B cell (primary cell): Measurements from ENCODE around the gene DYTN.

Experiments
- EZH2 ChIP-seq: IDR thresholded peaks from 2 replicates; pipeline ENCODE4 v1.6.1; 2012; ENCODE audit warnings: borderline replicate concordance, low read depth, mild to moderate bottlenecking, moderate library complexity, low read length; ENCODE audit not compliant: insufficient read depth, poor library complexity, severe bottlenecking
- TF ChIP-seq, protein P1 (sequence below): fragments of 200-600 bp; IDR thresholded peaks from one replicate; pipeline ENCODE4 v1.8.0; 2022; ENCODE audit warnings: antibody characterized with exemption, mild to moderate bottlenecking

GRCh38 chr2:206707164-206707701, 11.0 kb downstream of the DYTN start:
- TF ChIP-seq, protein P1, sequence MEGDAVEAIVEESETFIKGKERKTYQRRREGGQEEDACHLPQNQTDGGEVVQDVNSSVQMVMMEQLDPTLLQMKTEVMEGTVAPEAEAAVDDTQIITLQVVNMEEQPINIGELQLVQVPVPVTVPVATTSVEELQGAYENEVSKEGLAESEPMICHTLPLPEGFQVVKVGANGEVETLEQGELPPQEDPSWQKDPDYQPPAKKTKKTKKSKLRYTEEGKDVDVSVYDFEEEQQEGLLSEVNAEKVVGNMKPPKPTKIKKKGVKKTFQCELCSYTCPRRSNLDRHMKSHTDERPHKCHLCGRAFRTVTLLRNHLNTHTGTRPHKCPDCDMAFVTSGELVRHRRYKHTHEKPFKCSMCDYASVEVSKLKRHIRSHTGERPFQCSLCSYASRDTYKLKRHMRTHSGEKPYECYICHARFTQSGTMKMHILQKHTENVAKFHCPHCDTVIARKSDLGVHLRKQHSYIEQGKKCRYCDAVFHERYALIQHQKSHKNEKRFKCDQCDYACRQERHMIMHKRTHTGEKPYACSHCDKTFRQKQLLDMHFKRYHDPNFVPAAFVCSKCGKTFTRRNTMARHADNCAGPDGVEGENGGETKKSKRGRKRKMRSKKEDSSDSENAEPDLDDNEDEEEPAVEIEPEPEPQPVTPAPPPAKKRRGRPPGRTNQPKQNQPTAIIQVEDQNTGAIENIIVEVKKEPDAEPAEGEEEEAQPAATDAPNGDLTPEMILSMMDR, result no peak
- TF ChIP-seq EZH2, result no peak
